ENCODE results near the gene ATXN7L3. TPM values are rescaled to one million over a fixed set of nuclear protein-coding genes. Genes with fewer than 3 reads are reported as not detected.

Gene ATXN7L3
- total and polyA plus RNA-seq, 2 donors (not counting 3 experiments of a cell fraction or from before 2014, with no cell fraction given) = 61.3 to 82.5 TPM

GRCh38 chr17:44247440-44247841 is 47.8 kb upstream of the ATXN7L3 start:
- no peaks in the 10 kb centered on the region for H3K79me2 ChIP-seq (ENCODE audit: control insufficient read depth, insufficient read depth, low read length)
- ChIA-PET POLR2A (interaction anchor here (0.6 kb wide), 1 partner anchor 25 kb away, joined by 4 read pairs; no protein-coding TSS in a partner anchor), CTCF (interaction anchor here (1.1 kb wide), 1 partner anchor 11 kb away, joined by 4 read pairs; no protein-coding TSS in a partner anchor)
- no TSS peak for BruUV-seq (replicated peaks)
- dilution Hi-C loops (cut with MboI; ENCODE audit: extremely low pct_ligation_motif_present, low sequenced_read_pairs) (no loop called here), intact Hi-C loops (cut with micrococcal nuclease) (no loop called here)
- no peak overlapping the region for H3K27ac ChIP-seq (ENCODE audit: insufficient read depth, low read depth, low read length)
- H2AFZ ChIP-seq (ENCODE audit: low read depth, low read length) = no peak overlapping the region
- no peaks in the 10 kb centered on the region for H3K9me3 ChIP-seq (replicated peaks; ENCODE audit: control insufficient read depth, insufficient read depth, low read length)
- H3K9ac ChIP-seq (replicated peaks; ENCODE audit: extremely low read depth, insufficient read depth, low read length) = no peak overlapping the region
- no peak overlapping the region for H3K4me3 ChIP-seq (replicated peaks in 1 of 3; ENCODE audit: insufficient read depth in 1 of 3, low read depth in 1 of 3, low read length in 3 of 3)
- H3K9me1 ChIP-seq (replicated peaks; ENCODE audit: control insufficient read depth, extremely low read depth, insufficient read depth, low read length) = no peaks in the 10 kb centered on the region
- DNase-seq (ENCODE audit: low read depth, low spot score) (no peak), FAIRE-seq (no peak)
- H3K4me1 ChIP-seq (ENCODE audit: control insufficient read depth, extremely low read depth, insufficient read depth, low read length) = peaks cover 3% of the 10 kb centered on the region
- H3K4me2 ChIP-seq (ENCODE audit: insufficient read depth, low read length) = no peak overlapping the region
- H3K27me3 ChIP-seq (ENCODE audit: control insufficient read depth in 2 of 2, insufficient read depth in 2 of 2, low read length in 2 of 2) = no peaks in the 10 kb centered on the region
- no peak for TF ChIP-seq POLR2A (IDR thresholded peaks at IDR 0.05; ENCODE audit: low read depth, low read length)
- TF ChIP-seq JUN (IDR thresholded peaks at IDR 0.05; ENCODE audit: borderline replicate concordance, insufficient read depth, insufficient read length, low read depth) = no peak
- TF ChIP-seq FOS (IDR thresholded peaks at IDR 0.05; ENCODE audit: borderline replicate concordance, insufficient read depth, low read length) = no peak
- TF ChIP-seq EZH2 (IDR thresholded peaks at IDR 0.05; ENCODE audit: borderline replicate concordance, low read depth, low read length, severe bottlenecking) = no peak
- no peak for TF ChIP-seq MYC (IDR thresholded peaks at IDR 0.05; ENCODE audit: low read depth, low read length)
- no peak for TF ChIP-seq POLR2AphosphoS5 (IDR thresholded peaks at IDR 0.05; ENCODE audit: insufficient read depth, low read depth, low read length)
- no peak for TF ChIP-seq CTCF (IDR thresholded peaks at IDR 0.05; ENCODE audit: extremely low read depth in 1 of 2, insufficient read depth in 1 of 2, low read depth in 1 of 2, low read length in 2 of 2)
- no peak for TF ChIP-seq MAX (IDR thresholded peaks at IDR 0.05; ENCODE audit: insufficient read depth, insufficient read length)
- no peaks in the 10 kb centered on the region for H4K20me1 ChIP-seq (replicated peaks; ENCODE audit: control insufficient read depth, extremely low read depth, insufficient read depth, low read length)
- H3K36me3 ChIP-seq (ENCODE audit: control insufficient read depth in 2 of 2, extremely low read depth in 1 of 2, insufficient read depth in 2 of 2, low read length in 2 of 2) = no peaks in the 10 kb centered on the region

All from endothelial cell of umbilical vein (primary cell).